ENCODE results near the gene ACSF2. TPM values are rescaled to one million over a fixed set of nuclear protein-coding genes. Genes with fewer than 3 reads are reported as not detected.

ACSF2 gene
- total RNA-seq, 1 donor from 2014 or later, result 17.9 TPM

DNA sequence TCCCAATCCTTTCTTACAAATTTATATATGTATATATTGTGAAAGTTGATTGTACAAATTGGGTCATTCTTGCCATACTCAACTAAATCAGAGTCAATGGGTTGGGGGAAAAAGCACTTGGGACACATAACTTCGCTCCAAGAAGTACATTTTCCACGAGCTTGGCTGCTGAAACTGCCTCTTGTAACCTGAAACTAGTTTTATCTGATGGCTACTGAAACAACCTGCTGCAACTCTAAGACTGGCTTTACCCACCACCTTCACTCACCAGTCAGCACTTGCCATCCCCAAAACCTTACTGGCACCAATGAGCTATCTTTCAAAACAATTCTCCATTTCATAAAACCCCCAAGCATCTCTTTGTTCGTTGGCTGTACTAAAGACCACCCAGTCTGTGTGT is 67.7 kb downstream of the ACSF2 start:
- Mint-ChIP-seq H3K4me3 (no peak overlapping the region), H3K36me3 (ENCODE audit: low read depth) (no peaks in the 10 kb centered on the region), H3K27ac (no peak overlapping the region), H3K9me3 (no peaks in the 10 kb centered on the region), H3K4me1 (no peaks in the 10 kb centered on the region), H3K27me3 (peaks cover 2% of the 10 kb centered on the region)
- no peak for DNase-seq
- TF ChIP-seq, protein P1, sequence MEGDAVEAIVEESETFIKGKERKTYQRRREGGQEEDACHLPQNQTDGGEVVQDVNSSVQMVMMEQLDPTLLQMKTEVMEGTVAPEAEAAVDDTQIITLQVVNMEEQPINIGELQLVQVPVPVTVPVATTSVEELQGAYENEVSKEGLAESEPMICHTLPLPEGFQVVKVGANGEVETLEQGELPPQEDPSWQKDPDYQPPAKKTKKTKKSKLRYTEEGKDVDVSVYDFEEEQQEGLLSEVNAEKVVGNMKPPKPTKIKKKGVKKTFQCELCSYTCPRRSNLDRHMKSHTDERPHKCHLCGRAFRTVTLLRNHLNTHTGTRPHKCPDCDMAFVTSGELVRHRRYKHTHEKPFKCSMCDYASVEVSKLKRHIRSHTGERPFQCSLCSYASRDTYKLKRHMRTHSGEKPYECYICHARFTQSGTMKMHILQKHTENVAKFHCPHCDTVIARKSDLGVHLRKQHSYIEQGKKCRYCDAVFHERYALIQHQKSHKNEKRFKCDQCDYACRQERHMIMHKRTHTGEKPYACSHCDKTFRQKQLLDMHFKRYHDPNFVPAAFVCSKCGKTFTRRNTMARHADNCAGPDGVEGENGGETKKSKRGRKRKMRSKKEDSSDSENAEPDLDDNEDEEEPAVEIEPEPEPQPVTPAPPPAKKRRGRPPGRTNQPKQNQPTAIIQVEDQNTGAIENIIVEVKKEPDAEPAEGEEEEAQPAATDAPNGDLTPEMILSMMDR (IDR thresholded peaks at IDR 0.05), result no peak
- ATAC-seq (ENCODE audit: low read depth), result no peak
- ChIA-PET POLR2A (no interaction called here), CTCF (no interaction called here)
- intact Hi-C loops (cut with micrococcal nuclease), result no loop called here

DNA sequence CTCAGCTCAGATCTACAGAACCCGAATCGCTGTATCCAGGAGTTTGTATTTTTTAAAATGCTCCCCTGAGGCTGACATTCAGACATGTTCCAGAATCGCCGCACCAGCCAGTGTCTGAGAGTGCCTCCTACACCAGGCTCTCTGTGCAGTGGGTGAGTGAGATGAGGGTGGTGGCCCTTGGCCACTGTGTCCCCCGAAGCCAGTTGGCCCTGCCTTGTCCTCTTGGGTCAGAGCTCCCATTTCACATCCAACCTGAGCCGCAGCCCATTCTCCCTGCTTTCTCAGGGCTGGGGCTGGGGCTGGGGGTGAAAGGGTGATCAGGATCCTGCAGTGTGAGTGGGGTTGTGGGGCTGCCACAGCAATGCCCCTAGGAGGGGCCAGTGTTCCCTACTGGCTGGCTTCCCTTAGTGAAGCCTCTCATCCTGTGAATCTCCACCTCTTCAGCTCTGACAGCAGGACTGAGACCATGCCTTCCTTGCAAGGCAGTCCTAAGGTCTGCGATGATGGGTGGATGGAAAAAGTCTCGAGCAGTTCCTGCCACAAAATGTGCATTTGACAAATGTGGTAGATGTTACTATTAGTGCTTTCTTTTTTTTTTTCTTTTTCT is 69.3 kb downstream of the ACSF2 start:
- Mint-ChIP-seq H3K36me3 (ENCODE audit: low read depth) (no peaks in the 10 kb centered on the region), H3K9me3 (no peaks in the 10 kb centered on the region)

DNA sequence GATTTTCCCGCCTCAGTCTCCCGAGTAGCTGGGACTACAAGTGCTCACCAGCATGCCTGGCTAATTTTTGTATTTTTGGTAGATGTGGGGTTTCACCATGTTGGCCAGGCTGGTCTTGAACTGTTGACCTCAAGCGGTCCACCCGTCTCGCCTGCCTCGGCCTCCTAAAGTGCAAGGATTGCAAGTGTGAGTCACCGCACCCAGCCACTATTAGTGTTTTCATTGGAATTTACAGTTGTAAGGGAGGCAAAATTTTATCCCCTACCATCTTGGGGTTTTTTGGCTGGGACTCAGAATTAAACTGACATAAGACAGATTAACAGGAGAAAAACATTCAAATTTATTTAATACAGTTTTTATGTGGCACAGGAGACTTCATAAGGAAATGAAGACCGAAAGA is 69.9 kb downstream of the ACSF2 start:
- Mint-ChIP-seq H3K4me1 (no peaks in the 10 kb centered on the region), H3K27ac (no peak overlapping the region), H3K36me3 (ENCODE audit: low read depth) (no peaks in the 10 kb centered on the region), H3K27me3 (peaks cover 2% of the 10 kb centered on the region), H3K9me3 (no peaks in the 10 kb centered on the region), H3K4me3 (no peak overlapping the region)
- intact Hi-C loops (cut with micrococcal nuclease), result no loop called here
- CTCF ChIA-PET, result no interaction called here
- TF ChIP-seq, protein P1 (IDR thresholded peaks at IDR 0.05), result no peak
- DNase-seq (no peak), ATAC-seq (ENCODE audit: low read depth) (no peak)
- POLR2A ChIA-PET, result no interaction called here

More for the DNA sequence above, 69.3 kb downstream of the ACSF2 start:
- H3K4me3 Mint-ChIP-seq, result no peak overlapping the region
- CTCF ChIA-PET, result no interaction called here
- no peaks in the 10 kb centered on the region for H3K4me1 Mint-ChIP-seq
- POLR2A ChIA-PET, result interaction anchor here (0.8 kb wide), 1 partner anchor 11 kb away, joined by 3 read pairs; no protein-coding TSS in a partner anchor
- intact Hi-C loops (cut with micrococcal nuclease), result no loop called here
- H3K27ac Mint-ChIP-seq, result no peak overlapping the region
- TF ChIP-seq, protein P1 (IDR thresholded peaks at IDR 0.05), result no peak
- ATAC-seq (ENCODE audit: low read depth) (no peak), DNase-seq (no peak)
- H3K27me3 Mint-ChIP-seq, result peaks cover 2% of the 10 kb centered on the region

DNA sequence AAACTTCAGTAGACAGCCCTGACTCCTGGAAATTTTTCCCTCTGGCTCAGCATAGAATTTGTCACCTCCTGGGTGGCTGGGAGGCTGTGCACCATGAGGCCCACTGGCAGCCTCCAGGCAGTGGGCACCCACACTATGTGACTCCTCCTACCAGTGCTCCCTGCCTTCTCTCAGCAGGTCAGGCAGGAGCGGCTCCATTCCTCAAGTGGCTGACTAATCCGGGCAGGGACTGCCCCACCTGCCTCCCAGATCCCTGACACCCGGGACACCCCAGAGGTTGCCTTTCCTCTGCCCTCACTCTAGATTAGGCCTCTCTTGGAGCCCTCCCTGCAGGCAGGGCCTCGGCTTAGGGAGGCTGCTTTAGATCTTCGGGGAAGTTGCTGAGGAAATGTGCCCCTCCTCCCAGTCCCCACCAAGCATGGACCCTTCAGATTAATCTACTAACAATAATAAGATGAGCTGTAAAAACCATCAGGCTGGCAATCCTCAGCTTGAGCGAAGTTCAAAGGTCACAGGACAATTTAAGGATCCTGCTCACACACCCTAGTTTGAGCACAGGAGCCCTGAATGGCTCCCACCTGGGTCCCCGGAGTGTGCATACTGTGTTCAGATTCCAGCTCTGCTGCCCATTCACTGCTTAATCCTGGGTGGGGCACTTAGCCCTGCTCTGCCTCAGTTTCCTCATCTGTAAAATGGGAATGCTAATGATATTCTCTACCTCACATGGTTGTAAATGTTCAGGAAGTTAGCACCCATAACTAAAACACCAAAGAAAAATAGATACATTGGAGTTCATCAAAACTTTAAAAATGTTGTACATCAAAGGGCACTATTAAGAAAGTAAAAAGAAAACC is 72.2 kb downstream of the ACSF2 start:
- Mint-ChIP-seq H3K36me3 (ENCODE audit: low read depth) (no peaks in the 10 kb centered on the region), H3K4me3 (no peak overlapping the region), H3K27me3 (peaks cover 2% of the 10 kb centered on the region), H3K9me3 (no peaks in the 10 kb centered on the region), H3K4me1 (no peaks in the 10 kb centered on the region), H3K27ac (no peak overlapping the region)
- DNase-seq, result no peak
- ATAC-seq (ENCODE audit: low read depth), result no peak
- TF ChIP-seq, protein P1 (IDR thresholded peaks at IDR 0.05), result no peak
- POLR2A ChIA-PET, result no interaction called here
- CTCF ChIA-PET, result no interaction called here
- intact Hi-C loops (cut with micrococcal nuclease), result no loop called here

DNA sequence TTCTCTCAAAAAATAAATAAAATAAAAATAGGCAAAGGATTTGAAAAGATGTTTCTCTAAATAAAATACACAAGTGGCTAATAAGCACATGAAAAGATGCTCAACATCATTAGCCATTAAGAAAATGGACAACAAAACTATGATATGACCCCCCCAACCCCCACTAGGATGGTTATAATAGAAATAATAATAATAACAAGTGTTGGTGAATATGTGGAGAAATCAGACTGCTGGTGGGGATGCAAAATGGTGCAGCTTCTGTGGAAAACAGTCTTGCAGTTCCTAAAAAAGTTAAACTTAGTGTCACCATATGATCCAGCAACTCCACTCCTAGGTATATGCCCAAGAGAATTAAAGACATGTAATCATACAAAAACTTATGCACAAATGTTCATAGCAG is 73.3 kb downstream of the ACSF2 start:
- H3K27ac Mint-ChIP-seq, result no peak overlapping the region
- TF ChIP-seq, protein P1 (IDR thresholded peaks at IDR 0.05), result no peak
- H3K36me3 Mint-ChIP-seq (ENCODE audit: low read depth), result no peaks in the 10 kb centered on the region
- no peak for DNase-seq
- H3K4me3 Mint-ChIP-seq, result no peak overlapping the region
- ChIA-PET POLR2A (no interaction called here), CTCF (no interaction called here)
- H3K27me3 Mint-ChIP-seq, result peaks cover 2% of the 10 kb centered on the region
- ATAC-seq (ENCODE audit: low read depth), result no peak
- no peaks in the 10 kb centered on the region for H3K9me3 Mint-ChIP-seq
- intact Hi-C loops (cut with micrococcal nuclease), result no loop called here
- H3K4me1 Mint-ChIP-seq, result no peaks in the 10 kb centered on the region

Measured in activated B cell treated with CpG ODN at 0.5 μM for 24 hours (primary cell).